RWPE2 (cell line): ENCODE measurements around the gene PAPLN.

Experiments used
- ATAC-seq: fragments of 200-7000 bp; cut with Tn5 transposase; 3 replicates; pipeline ENCODE4 v1.9.1; 2021; ENCODE audit warnings: low read depth
- DNase-seq: peaks from one replicate; pipeline ENCODE4 v3.0.0-alpha.2; 2020; ENCODE audit warnings: low spot score
- H3K27ac ChIP-seq: fragments of 450-650 bp; 2 replicates; pipeline ENCODE4 v1.5.1; 2017; ENCODE audit warnings: mild to moderate bottlenecking; ENCODE audit not compliant: poor library complexity, severe bottlenecking
- H3K27me3 ChIP-seq: fragments of 250-450 bp; sonication (Bioruptor Pico); 2 replicates; pipeline ENCODE4 v1.5.1; 2021; ENCODE audit warnings: mild to moderate bottlenecking, moderate library complexity; ENCODE audit not compliant: insufficient read depth, poor library complexity, severe bottlenecking
- H3K36me3 ChIP-seq: fragments of 250-450 bp; sonication (Bioruptor Pico); 2 replicates; pipeline ENCODE4 v1.5.1; 2020; ENCODE audit warnings: low read depth, mild to moderate bottlenecking, moderate library complexity
- H3K4me1 ChIP-seq: fragments of 250-450 bp; sonication (Bioruptor Pico); 2 replicates; pipeline ENCODE4 v1.5.1; 2021; ENCODE audit warnings: mild to moderate bottlenecking, moderate library complexity; ENCODE audit not compliant: insufficient read depth, poor library complexity, severe bottlenecking
- H3K4me3 ChIP-seq: fragments of 250-450 bp; sonication (Bioruptor Pico); 2 replicates; pipeline ENCODE4 v1.5.1; 2021; ENCODE audit warnings: mild to moderate bottlenecking, moderate library complexity; ENCODE audit not compliant: severe bottlenecking
- H3K9me3 ChIP-seq: fragments of 250-450 bp; sonication (Bioruptor Pico); 2 replicates; pipeline ENCODE4 v1.5.1; 2021; ENCODE audit warnings: mild to moderate bottlenecking, moderate library complexity; ENCODE audit not compliant: severe bottlenecking
- CTCF ChIP-seq: fragments of 450-650 bp; IDR thresholded peaks from one replicate; pipeline ENCODE4 v1.5.1; 2017; ENCODE audit warnings: mild to moderate bottlenecking, moderate library complexity; ENCODE audit not compliant: poor library complexity, severe bottlenecking

PAPLN gene

GRCh38 chr14:73253721-73254120 is 16.4 kb downstream of the PAPLN start:
- ATAC-seq (no peak), DNase-seq (no peak)
- Histone ChIP-seq H3K27me3 (no peaks in the 10 kb centered on the region), H3K36me3 (no peaks in the 10 kb centered on the region), H3K4me3 (no peak overlapping the region), H3K4me1 (no peaks in the 10 kb centered on the region), H3K9me3 (no peaks in the 10 kb centered on the region), H3K27ac (no peak overlapping the region)
- TF ChIP-seq CTCF = no peak

GRCh38 chr14:73254247-73255004 is 17.1 kb downstream of the PAPLN start:
- Histone ChIP-seq H3K4me1 (no peaks in the 10 kb centered on the region), H3K36me3 (no peaks in the 10 kb centered on the region), H3K4me3 (no peak overlapping the region), H3K27me3 (no peaks in the 10 kb centered on the region), H3K9me3 (no peaks in the 10 kb centered on the region), H3K27ac (no peak overlapping the region)
- DNase-seq = peak; percentile 68
- no peak for TF ChIP-seq CTCF
- ATAC-seq = no peak

- Histone ChIP-seq H3K4me1 (no peaks in the 10 kb centered on the region), H3K27me3 (no peaks in the 10 kb centered on the region), H3K9me3 (no peaks in the 10 kb centered on the region), H3K36me3 (no peaks in the 10 kb centered on the region), H3K4me3 (no peak overlapping the region), H3K27ac (no peak overlapping the region)
- no peak for TF ChIP-seq CTCF
- ATAC-seq (no peak), DNase-seq (no peak)
Measured at GRCh38 chr14:73255005-73255400, 17.7 kb downstream of the PAPLN start.

GRCh38 chr14:73255693-73256225 is 18.5 kb downstream of the PAPLN start:
- Histone ChIP-seq H3K4me1 (no peaks in the 10 kb centered on the region), H3K4me3 (no peak overlapping the region), H3K36me3 (no peaks in the 10 kb centered on the region), H3K27me3 (no peaks in the 10 kb centered on the region), H3K27ac (no peak overlapping the region), H3K9me3 (no peaks in the 10 kb centered on the region)
- DNase-seq (peak; percentile 29), ATAC-seq (no peak)
- TF ChIP-seq CTCF = no peak

GRCh38 chr14:73258076-73258475 is 20.8 kb downstream of the PAPLN start:
- no peak for TF ChIP-seq CTCF
- Histone ChIP-seq H3K27me3 (no peaks in the 10 kb centered on the region), H3K36me3 (no peaks in the 10 kb centered on the region), H3K4me3 (no peak overlapping the region), H3K27ac (no peak overlapping the region), H3K4me1 (no peaks in the 10 kb centered on the region), H3K9me3 (no peaks in the 10 kb centered on the region)
- ATAC-seq (no peak), DNase-seq (no peak)
